GM12878 (cell line): ENCODE data around the gene UBR3. TPM values are rescaled to one million over a fixed set of nuclear protein-coding genes. Genes with fewer than 3 reads are reported as not detected.
"Not testable (repeated sequence)": the region's sequence is repeated elsewhere in the genome, so short reads cannot be mapped to it uniquely, and the experiment has no call there.

Source experiments
- ATAC-seq: fragments of 200-7000 bp; cut with Tn5 transposase; 3 replicates; pipeline ENCODE4 v1.9.1; 2020; ENCODE audit warnings: mild to moderate bottlenecking, moderate library complexity
- BruUV-seq: library from RNA; stranded (reverse); fragments of 400-500 nt; replicated peaks from 2 replicates; lab custom pipeline; 2021; lab: Mats Ljungman, UMichigan
- CTCF ChIA-PET: fragments of 300-600 bp; sonication (Branson Sonifier 250); formaldehyde crosslinking; extraction: SDS; loops from one replicate; lab custom pipeline; 2021; ENCODE audit warnings: inconsistent platforms; lab: Yijun Ruan, JAX
- POLR2A ChIA-PET: fragments of 350-600 bp; formaldehyde crosslinking; extraction: SDS; loops from one replicate; lab custom pipeline; 2021; ENCODE audit warnings: inconsistent platforms; lab: Charles Lee
- RAD21 ChIA-PET: fragments of 300-600 bp; sonication (Branson Sonifier 250); formaldehyde crosslinking; loops from one replicate; lab custom pipeline; 2023; ENCODE audit warnings: antibody characterized with exemption; ENCODE audit not compliant: unreplicated experiment; lab: Charles Lee
- SMC1A ChIA-PET: fragments of 300-600 bp; sonication (Branson Sonifier 250); formaldehyde crosslinking; loops from one replicate; lab custom pipeline; 2023; ENCODE audit not compliant: unreplicated experiment, uncharacterized antibody; lab: Charles Lee
- DNase-seq: peaks from one replicate; pipeline ENCODE4 v3.0.0-alpha.2; 2011; ENCODE audit warnings: low read depth, low spot score
- FAIRE-seq: peaks from 3 replicates; lab custom pipeline; 2011; peaks lifted over from hg19 to GRCh38; lab: Jason Lieb, UNC
- H2AFZ ChIP-seq: 2 replicates; pipeline ENCODE4 v1.6.0; 2011; ENCODE audit warnings: low read depth, low read length, control low read depth; ENCODE audit not compliant: control insufficient read depth
- H3K27ac ChIP-seq: 2 replicates; pipeline ENCODE4 v1.5.1; 2011; ENCODE audit warnings: control low read depth; ENCODE audit not compliant: control insufficient read depth, insufficient read depth
- H3K27me3 ChIP-seq, 2 experiments: replicated peaks in 1 of 2; 2 replicates each; pipeline versions ENCODE4 v1.6.0 to v1.6.1; 2011; ENCODE audit warnings: low read length in 1 of 2; ENCODE audit not compliant: control insufficient read depth in 2 of 2, insufficient read depth in 2 of 2
- H3K36me3 ChIP-seq, 2 experiments: 2 replicates each; pipeline ENCODE4 v1.5.1; 2011; ENCODE audit warnings: low read length in 1 of 2; ENCODE audit not compliant: control insufficient read depth in 2 of 2, insufficient read depth in 2 of 2
- H3K4me1 ChIP-seq: 2 replicates; pipeline ENCODE4 v1.6.1; 2011; ENCODE audit warnings: mild to moderate bottlenecking, low read length, moderate library complexity, mixed read lengths; ENCODE audit not compliant: control insufficient read depth, insufficient read depth
- H3K4me2 ChIP-seq: 2 replicates; pipeline ENCODE4 v1.6.0; 2011; ENCODE audit warnings: control low read depth; ENCODE audit not compliant: control insufficient read depth, insufficient read depth
- H3K4me3 ChIP-seq: fragments of 200-600 bp; sonication (generic); 2 replicates; pipeline ENCODE4 v1.5.1; 2016
- H3K79me2 ChIP-seq: 2 replicates; pipeline ENCODE4 v1.6.0; 2011; ENCODE audit warnings: low read length; ENCODE audit not compliant: control insufficient read depth, insufficient read depth
- H3K9ac ChIP-seq: 2 replicates; pipeline ENCODE4 v1.8.0; 2011; ENCODE audit warnings: low read length, control low read depth, mixed read lengths; ENCODE audit not compliant: control insufficient read depth, insufficient read depth
- H3K9me3 ChIP-seq: replicated peaks from 3 replicates; pipeline ENCODE4 v1.5.1; 2011; ENCODE audit warnings: mild to moderate bottlenecking, low read length; ENCODE audit not compliant: control insufficient read depth, insufficient read depth
- H4K20me1 ChIP-seq: 2 replicates; pipeline ENCODE4 v1.6.0; 2011; ENCODE audit not compliant: control insufficient read depth, insufficient read depth
- BCL3 ChIP-seq: IDR thresholded peaks from 2 replicates; pipeline ENCODE4 v1.6.1; 2011; ENCODE audit warnings: borderline replicate concordance, low read depth, mild to moderate bottlenecking, moderate library complexity, low read length; ENCODE audit not compliant: insufficient read depth, poor library complexity, severe bottlenecking
- FOXK2 ChIP-seq: fragments of 450-650 bp; IDR thresholded peaks from 2 replicates; pipeline ENCODE4 v1.6.1; 2017; ENCODE audit warnings: mild to moderate bottlenecking, moderate library complexity
- HDAC6 ChIP-seq: fragments of 200-600 bp; sonication (generic); IDR thresholded peaks from one replicate; pipeline ENCODE4 v1.8.0; 2017; ENCODE audit warnings: antibody characterized with exemption; ENCODE audit not compliant: unreplicated experiment
- HDGF ChIP-seq: fragments of 450-650 bp; IDR thresholded peaks from 2 replicates; pipeline ENCODE4 v1.6.1; 2016; ENCODE audit warnings: antibody characterized with exemption
- LARP7 ChIP-seq: fragments of 450-650 bp; IDR thresholded peaks from 2 replicates; pipeline ENCODE4 v1.6.1; 2017; ENCODE audit warnings: mild to moderate bottlenecking
- RAD21 ChIP-seq: IDR thresholded peaks from 2 replicates; pipeline ENCODE4 v1.6.1; 2011; ENCODE audit warnings: mild to moderate bottlenecking, low read depth, low read length, moderate library complexity; ENCODE audit not compliant: insufficient read depth
- RUNX3 ChIP-seq: IDR thresholded peaks from 2 replicates; pipeline ENCODE4 v1.6.1; 2012; ENCODE audit warnings: low read length, inconsistent platforms
- TAF1 ChIP-seq: IDR thresholded peaks from 2 replicates; pipeline ENCODE4 v1.6.1; 2011; ENCODE audit warnings: mild to moderate bottlenecking, low read depth, low read length, borderline replicate concordance
- WRNIP1 ChIP-seq: IDR thresholded peaks from 2 replicates; pipeline ENCODE4 v1.6.1; 2011; ENCODE audit warnings: low read depth, low read length, improper control_type of control experiment, borderline replicate concordance
- WGBS: methylation state at CpG from one replicate; pipeline ENCODE4 v1.1.6; 2016; ENCODE audit warnings: low lambda C conversion rate; ENCODE audit not compliant: insufficient replicate concordance, insufficient coverage; ENCODE audit errors: missing lambda C conversion rate; 5-methylcytosine and 5-hydroxymethylcytosine counted together
- in situ Hi-C: fragments of 300-500 bp; cut with MboI; formaldehyde crosslinking; loops from 9 replicates; pipeline ENCODE4 v1.14.3; 2018; ENCODE audit warnings: mixed read lengths
- intact Hi-C: fragments of 100-400 bp; cut with micrococcal nuclease; formaldehyde crosslinking; loops from one replicate; pipeline ENCODE4 v1.14.2; 2022; ENCODE audit not compliant: unreplicated experiment
- polyA plus RNA-seq, 11 experiments: library from polyadenylated mRNA; depleted of rRNA in 4 of 11; unstranded in 6 of 11; stranded (reverse) in 5 of 11; fragments of >200 nt; fragmentation: Nextera tagmentation in 4 of 11; fragmentation: Illumina TruSeq in 1 of 11; extraction: Ambion mirVana in 4 of 11; extraction: Trizol in 1 of 11; gene quantifications; 1 replicate in 1 of 11; 2 replicates in 10 of 11; pipeline versions ENCODE4 v1.2.1 to v1.2.3, GENCODE V29; 2011 to 2016; ENCODE audit warnings: inconsistent platforms in 2 of 11, missing spikeins in 2 of 11, low read depth in 1 of 11
- total RNA-seq, 4 experiments: library from RNA; depleted of rRNA in 3 of 4; stranded (reverse); fragments of >200 nt in 3 of 4; fragmentation: Illumina TruSeq in 1 of 4; extraction: Trizol in 1 of 4; gene quantifications; 2 replicates each; pipeline versions ENCODE4 v1.2.1 to v1.2.3, GENCODE V29; 2013 to 2021
- TF ChIP-seq, protein P1 (sequence below): fragments of 450-650 bp; formaldehyde crosslinking; IDR thresholded peaks from 2 replicates; pipeline ENCODE4 v1.4.0; 2022; ENCODE audit warnings: mild to moderate bottlenecking, moderate library complexity

Gene UBR3
- total and polyA plus RNA-seq, 10 of the 15 experiments (the other 5 are each of a cell fraction or from before 2014, with no cell fraction given) = 3.8 to 22.9 (median 11.2) TPM

- TF ChIP-seq BCL3 = no peak
Measured at GRCh38 chr2:169819106-169819505, 8.1 kb upstream of the UBR3 start (continued).

DNA sequence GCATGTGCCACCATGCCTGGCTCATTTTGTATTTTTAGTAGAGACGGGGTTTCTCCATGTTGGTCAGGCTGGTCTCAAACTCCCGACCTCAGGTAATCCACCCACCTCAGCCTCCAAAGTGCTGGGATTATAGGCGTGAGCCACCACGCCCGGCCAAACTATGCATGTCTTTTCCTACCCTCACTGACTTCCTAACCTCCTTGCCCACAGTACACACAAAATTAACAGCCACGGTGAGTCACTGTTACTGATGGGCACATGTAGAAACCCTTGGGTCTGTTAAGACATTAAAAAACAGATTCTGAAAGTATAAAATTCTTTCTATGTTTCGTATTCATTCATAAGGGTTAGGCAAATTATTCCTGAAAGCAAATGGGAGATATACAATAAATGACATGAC, 7.2 kb upstream of the UBR3 start:
- H3K9me3 ChIP-seq, H3K4me2 ChIP-seq, FAIRE-seq, POLR2A ChIA-PET, DNase-seq, CTCF ChIA-PET, RAD21 ChIA-PET, H3K4me1 ChIP-seq, H3K4me3 ChIP-seq, H4K20me1 ChIP-seq, H2AFZ ChIP-seq, H3K27me3 ChIP-seq, in situ Hi-C loops, ATAC-seq, H3K9ac ChIP-seq, H3K27ac ChIP-seq, BruUV-seq: not testable (repeated sequence)
- peaks cover 29% of the 10 kb centered on the region for H3K79me2 ChIP-seq
- intact Hi-C loops = loop anchor here (10.0 kb wide), 1 partner anchor 405 kb away; no protein-coding TSS in a partner anchor
- 84% methylated on average over 6 of the region's 7 CpGs for WGBS
- peaks cover 0 to 17% of the 10 kb centered on the region in 2 experiments; a peak in 3 of 4 replicates for H3K36me3 ChIP-seq
- SMC1A ChIA-PET = interaction anchor here (1.3 to 2.1 kb wide), 2 partner anchors 8 to 103 kb away, joined by 4 to 9 read pairs; no protein-coding TSS in a partner anchor

DNA sequence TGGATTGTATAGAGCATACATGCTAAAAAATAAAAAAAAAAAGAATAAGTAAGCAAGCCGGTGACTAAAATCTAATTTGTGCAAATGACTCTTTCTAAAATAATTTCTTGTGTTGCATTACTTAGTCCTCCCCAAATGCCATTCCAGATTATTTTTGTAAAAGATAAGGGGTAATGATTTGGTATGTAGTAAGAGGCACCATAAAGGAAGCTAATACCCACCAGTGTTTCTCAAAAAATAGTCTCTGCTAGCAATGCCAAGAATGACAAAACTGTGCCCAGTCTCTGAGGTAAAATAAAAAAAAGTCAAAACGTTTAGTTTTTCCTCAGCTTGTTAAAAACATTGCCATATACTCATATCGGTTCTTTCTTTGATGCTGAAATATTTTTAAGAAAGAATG, 5.2 kb upstream of the UBR3 start:
- RAD21 ChIA-PET = interaction anchor here (0.8 kb wide), 1 partner anchor 9 kb away, joined by 3 read pairs; no protein-coding TSS in a partner anchor
- in situ Hi-C loops (no loop called here), intact Hi-C loops (loop anchor here (10.0 kb wide), 1 partner anchor 403 kb away; no protein-coding TSS in a partner anchor)
- 75% methylated on average over 3 of the region's 3 CpGs for WGBS
- Histone ChIP-seq H3K9me3 (no peaks in the 10 kb centered on the region; the same call in 1 of the 3 replicates), H3K79me2 (peaks cover 29% of the 10 kb centered on the region), H3K4me1 (peaks cover 4% of the 10 kb centered on the region; the same call in 1 of the 2 replicates), H3K4me2 (0 out of 2 replicates have a peak overlapping the region, but pooled peaks have one; percentile 7), H4K20me1 (no peaks in the 10 kb centered on the region), H2AFZ (no peak overlapping the region), H3K36me3 (peaks cover 0 to 15% of the 10 kb centered on the region in 2 experiments; a peak in 2 of 4 replicates), H3K27me3 (no peaks in the 10 kb centered on the region), H3K27ac (no peak overlapping the region), H3K4me3 (0 out of 2 replicates have a peak overlapping the region, but pooled peaks have one; percentile 39), H3K9ac (no peak overlapping the region)
- SMC1A ChIA-PET = interaction anchor here (0.6 to 0.7 kb wide), 2 partner anchors 48 to 1132 kb away, joined by 3 read pairs; no protein-coding TSS in a partner anchor
- no peak for FAIRE-seq
- no peak for DNase-seq
- no TSS peak for BruUV-seq
- CTCF ChIA-PET = interaction anchor here (0.7 to 1.1 kb wide), 2 partner anchors 20 to 333 kb away, joined by 3 to 8 read pairs; no protein-coding TSS in a partner anchor
- no peak for ATAC-seq
- POLR2A ChIA-PET = interaction anchor here (1.7 kb wide), 1 partner anchor 20 kb away, joined by 3 read pairs; no protein-coding TSS in a partner anchor
- TF ChIP-seq, protein P1, sequence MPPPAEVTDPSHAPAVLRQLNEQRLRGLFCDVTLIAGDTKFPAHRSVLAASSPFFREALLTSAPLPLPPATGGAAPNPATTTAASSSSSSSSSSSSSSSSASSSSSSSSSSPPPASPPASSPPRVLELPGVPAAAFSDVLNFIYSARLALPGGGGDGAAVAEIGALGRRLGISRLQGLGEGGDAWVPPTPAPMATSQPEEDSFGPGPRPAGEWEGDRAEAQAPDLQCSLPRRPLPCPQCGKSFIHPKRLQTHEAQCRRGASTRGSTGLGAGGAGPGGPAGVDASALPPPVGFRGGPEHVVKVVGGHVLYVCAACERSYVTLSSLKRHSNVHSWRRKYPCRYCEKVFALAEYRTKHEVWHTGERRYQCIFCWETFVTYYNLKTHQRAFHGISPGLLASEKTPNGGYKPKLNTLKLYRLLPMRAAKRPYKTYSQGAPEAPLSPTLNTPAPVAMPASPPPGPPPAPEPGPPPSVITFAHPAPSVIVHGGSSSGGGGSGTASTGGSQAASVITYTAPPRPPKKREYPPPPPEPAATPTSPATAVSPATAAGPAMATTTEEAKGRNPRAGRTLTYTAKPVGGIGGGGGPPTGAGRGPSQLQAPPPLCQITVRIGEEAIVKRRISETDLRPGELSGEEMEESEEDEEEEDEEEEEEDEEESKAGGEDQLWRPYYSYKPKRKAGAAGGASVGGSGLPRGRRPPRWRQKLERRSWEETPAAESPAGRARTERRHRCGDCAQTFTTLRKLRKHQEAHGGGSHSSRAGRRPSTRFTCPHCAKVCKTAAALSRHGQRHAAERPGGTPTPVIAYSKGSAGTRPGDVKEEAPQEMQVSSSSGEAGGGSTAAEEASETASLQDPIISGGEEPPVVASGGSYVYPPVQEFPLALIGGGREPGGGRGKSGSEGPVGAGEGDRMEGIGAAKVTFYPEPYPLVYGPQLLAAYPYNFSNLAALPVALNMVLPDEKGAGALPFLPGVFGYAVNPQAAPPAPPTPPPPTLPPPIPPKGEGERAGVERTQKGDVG = no peak
- TF ChIP-seq RUNX3 (no peak), WRNIP1 (no peak), TAF1 (no peak), HDAC6 (no peak), LARP7 (no peak), HDGF (no peak), RAD21 (no peak), FOXK2 (no peak)
